ENCODE results near the gene ASAP2.

The ASAP2 gene

DNA sequence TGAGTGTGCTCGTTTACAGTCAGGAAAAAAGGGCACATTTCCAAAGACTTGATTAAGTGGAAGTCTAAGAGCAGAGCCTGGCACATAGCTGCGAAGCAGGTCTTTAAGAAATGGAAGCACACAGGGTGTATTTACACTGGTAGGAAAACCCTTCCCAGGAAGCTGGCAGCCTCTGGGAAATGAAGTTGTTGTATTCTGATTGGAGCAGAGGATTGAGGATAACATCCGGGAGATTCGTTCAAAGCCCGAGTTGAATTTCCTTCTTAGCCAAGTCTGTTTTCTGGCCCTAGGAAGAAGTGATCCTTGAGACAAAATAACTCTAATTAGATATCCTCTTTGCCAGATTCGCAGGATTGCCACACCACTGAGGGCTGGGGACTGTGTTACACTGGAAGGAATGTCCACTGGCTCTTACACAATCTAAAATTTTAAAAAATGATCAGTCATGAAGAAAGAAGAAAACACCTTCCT, 140.8 kb downstream of the ASAP2 start:
- DNase-seq (ENCODE audit: low spot score): no peak

DNA sequence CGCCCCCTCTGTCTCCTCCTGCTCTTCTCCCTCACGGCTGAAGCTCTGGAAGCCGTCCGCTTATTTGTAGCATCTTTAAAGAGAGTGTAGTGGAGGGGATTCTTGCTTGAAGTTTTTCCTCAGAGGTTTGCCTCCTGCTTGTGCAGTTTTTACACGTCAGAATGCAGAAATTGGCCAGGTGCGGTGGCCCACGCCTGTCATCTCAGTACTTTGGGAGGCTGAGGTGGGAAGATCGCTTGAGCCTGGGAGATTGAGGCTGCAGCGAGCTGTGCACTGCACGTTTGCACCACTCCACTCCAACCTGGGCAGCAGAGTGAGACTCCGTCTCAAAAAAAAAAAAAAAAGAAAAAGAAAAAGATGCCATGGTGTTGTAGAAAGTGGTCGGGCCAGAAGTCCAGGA, 147.7 kb downstream of the ASAP2 start:
- no peak for DNase-seq (ENCODE audit: low spot score)

DNA sequence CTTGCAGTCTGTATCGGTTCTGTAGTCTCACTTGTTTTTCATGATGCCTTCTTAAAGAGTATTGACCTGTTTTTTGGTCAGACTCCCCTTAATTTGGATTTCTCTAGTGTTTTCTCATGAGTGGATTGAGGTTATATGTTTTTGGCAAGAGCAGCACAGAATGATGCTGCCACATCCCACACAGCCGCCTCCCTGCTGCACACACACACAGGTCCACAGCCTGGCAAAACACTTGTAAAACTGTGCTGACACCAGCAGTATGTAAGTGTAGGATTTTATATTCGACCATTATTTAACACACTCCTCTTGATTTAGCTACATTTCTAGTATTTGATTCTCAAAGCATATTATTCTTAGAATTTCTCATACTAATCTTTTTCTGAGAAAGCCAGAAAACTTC, 148.7 kb downstream of the ASAP2 start:
- DNase-seq (ENCODE audit: low spot score): no peak

DNA sequence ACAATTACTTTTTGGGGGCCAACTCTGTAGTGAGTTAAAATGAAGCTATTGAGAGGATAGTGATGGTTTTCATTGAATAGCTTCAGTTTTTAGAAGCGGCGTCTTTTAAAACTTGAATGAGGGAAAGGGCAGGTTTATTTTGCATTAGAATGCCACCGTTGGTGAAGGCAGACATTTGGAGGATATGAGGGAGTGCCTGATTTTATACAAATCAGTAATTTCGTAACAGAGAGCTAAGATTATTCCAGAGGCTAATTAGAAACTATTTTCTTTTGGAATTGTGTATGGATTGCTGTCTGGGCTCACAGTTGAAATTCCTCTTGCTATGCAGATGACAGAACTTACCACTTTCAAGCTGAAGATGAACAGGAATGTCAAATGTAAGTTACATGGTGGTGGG, 149.1 kb downstream of the ASAP2 start:
- DNase-seq (ENCODE audit: low spot score): no peak

DNA sequence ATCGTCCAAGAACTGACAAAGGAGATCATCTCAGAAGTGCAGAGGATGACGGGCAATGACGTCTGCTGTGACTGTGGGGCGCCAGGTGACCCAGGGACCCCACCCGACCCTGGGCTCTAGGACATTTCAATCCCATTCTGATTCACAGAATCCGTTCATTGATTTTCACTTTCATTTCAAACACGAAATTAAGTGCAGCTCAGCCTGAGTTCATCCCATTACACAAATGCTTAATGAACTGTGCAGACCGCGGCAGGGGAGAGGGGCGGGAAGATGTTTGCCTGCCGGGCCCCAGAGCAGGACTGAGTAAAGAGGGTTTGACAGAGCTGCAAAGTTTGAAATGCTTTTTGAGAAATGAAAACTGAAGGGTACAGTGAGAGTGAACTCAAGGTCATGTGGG, 149.6 kb downstream of the ASAP2 start:
- no peak for DNase-seq (ENCODE audit: low spot score)

DNA sequence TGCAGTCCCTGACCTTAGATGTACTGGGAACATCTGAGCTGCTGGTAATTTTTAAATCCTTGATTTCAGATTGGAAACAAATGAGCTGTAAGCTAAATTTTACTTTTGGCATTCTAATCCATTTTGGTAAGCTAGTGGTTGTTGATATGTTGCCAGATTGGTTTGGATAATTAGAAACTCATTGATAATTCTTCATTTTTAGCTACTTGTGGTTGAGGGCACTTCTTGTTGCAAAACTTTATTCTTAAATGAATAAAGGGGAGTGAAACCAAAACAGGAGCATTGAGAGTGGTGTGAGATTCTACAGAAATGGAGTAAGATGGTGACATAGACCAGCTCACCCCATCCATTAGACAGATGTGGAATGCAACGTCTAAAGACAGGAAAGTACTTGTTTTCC, 152.2 kb downstream of the ASAP2 start:
- no peak for DNase-seq (ENCODE audit: low spot score)

DNA sequence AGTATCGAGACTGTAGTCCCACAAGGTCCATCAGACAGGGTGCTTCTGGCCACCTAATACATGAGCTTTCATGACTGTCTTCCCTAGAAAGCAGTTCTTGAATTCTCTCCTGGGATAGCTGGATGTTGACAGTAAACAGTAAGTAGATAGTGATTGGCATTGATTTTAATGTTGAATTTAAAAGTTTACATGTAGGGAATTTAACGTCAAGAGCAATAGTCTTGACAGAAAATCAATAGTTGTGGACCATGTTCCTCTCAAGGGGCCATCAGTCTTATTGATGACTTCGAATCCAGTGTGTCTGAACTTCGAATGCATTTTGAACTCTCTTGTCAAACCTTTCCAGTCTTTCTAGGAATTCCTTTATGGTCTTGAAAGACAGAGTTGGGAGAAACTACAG, 152.9 kb downstream of the ASAP2 start:
- no peak for DNase-seq (ENCODE audit: low spot score)

DNA sequence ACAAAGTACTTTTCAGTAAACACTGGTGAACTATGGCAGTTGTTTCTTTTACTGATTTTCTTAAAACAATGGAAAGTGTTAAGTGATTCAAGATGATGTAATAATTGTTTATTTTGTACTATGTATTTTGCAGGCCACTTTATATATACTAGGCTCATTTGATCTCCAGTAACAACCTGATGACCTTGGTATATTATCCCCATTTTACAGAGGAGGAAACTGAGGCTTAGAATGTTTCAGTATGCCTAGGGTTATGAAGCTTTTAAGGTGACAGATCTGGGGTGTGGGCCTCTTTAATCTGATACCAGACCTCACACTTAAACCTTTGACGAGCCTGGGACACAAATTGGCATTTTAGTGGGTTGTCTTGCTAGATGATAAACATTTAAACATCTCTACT, 153.5 kb downstream of the ASAP2 start:
- DNase-seq (ENCODE audit: low spot score): no peak

DNA sequence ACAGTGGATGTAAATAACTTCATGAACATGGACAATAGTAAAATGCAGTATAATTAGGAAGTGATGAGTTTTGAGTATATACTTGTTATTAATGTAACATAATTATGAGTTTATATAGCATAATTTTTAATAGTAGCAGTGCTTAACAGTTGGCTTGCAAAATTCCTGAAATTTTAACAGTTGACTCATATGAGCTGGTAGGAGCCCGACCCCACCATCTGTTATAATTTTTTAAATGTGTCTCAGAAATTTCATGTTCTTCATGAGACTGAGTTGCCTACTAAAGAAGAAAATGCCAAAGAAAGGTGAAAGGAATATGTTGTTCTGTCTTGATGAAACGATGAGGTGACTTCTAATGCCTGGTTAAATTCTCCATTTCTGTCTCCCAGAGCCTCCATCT, 154.1 kb downstream of the ASAP2 start:
- DNase-seq (ENCODE audit: low spot score): no peak

DNA sequence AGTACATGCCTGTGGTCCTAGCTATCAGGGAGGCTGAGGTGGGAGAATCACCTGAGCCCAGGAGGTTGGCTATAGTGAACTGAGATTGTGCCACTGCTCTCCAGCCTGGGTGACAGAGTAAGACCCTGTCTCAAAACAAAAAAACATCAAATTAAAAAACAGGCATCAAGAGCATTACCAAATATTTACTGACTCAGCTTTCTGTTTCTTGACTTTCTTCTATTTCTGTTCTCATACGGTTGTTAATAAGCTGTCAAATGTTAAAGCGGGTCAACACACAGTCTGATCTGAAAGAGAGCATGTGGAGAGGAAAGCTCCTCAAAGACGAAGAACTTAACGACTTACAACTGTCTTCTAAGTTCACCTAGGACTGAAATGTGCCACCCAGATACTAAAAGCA, 157.8 kb downstream of the ASAP2 start:
- no peak for DNase-seq (ENCODE audit: low spot score)

DNA sequence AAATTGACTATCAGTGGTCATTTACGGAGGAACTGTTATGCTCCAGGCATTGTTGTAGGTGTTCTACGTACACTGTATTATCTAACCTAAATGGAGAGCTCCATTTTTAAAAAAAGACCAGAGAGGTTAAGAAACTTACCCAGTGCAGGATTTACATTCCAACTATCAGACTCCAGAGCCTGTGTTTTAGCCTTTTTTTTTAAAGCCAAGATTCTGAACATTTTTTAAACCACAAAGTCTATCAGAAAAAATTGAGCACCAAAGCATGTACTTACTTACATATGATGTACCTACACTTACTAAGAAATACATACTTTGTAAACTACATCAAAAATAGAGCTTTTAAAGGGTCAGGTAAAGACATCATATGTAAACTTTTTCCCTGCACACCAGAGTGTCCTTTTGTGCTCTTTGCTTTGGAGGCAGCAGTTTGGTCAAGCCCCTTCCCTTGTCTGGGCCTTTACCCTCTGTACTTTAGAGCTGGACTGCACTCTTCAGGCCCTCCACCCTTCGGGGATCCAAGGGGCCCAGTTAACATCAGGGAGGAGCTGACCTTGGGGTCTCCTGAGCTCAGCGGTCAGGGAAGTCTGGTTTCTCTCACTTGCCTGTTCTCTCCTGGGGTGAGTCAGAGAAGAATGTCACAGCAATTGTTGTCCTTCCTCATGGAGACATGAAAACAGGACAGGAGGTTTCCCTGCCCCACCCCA, 158.3 kb downstream of the ASAP2 start:
- no peak for DNase-seq (ENCODE audit: low spot score)

DNA sequence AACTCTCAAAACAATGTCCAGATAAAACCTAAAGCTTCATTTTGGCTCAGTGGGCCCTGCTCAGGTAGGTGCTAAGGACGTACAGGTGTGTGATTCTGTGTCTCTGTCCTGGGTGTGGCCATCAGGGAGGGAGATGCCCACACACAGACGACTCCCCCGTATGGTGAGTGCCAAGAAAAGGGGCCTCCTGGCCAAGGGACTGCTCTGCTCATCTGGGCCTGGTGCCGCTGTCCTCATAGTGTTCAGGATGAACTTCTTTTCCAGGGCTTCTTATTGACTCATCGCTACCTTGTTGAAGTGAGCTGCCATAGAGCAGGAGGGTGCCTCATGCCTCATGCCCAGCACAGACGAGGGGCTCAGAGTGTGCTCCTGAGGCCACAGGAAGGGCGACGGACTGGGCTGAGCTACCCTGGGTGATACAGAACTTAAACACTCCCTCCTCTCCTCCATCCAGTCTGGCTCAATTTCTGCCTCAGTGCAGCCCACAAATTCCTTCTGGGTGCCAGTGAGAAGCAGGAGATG, 158.9 kb downstream of the ASAP2 start:
- no peak for DNase-seq (ENCODE audit: low spot score)

DNA sequence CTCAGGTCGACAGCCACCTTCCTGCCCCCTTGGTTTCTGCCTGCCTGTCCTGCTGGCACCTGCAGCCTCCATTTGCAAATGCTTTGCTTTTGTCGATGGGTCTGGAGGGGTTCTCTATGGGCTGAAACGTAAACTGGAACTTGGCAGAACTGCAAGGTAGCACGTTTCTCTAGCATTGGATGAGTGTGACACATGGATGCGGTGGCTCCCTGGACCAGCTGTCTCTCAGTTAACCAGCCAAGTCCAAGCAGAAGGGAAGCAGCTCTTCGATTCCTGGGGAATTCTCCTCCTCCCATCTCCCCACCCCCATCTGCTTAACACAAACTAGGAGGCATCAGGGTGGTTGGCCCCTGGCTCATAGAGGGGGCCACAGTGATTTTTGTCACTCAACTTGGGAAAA, 159.4 kb downstream of the ASAP2 start:
- no peak for DNase-seq (ENCODE audit: low spot score)

DNA sequence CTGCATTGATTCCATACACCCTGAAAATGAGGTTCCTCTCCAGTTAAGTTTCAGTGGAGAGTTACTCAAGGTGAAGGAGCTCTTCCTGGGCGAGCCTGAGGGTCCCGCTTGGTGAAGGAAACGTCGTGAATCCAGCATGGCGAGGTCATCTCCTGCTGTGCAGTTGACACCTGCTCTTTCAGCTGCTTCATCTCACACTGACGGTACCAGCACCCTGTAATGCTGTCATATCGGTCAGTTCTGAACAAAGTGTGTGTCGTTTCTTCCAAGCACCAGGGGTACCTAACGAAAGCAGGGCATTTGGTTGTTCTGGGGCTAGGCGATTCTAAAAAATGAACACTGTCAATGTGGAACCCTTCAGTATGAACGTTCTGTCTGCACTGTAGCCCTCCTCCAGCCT, 164.1 kb downstream of the ASAP2 start:
- DNase-seq (ENCODE audit: low spot score): no peak

DNA sequence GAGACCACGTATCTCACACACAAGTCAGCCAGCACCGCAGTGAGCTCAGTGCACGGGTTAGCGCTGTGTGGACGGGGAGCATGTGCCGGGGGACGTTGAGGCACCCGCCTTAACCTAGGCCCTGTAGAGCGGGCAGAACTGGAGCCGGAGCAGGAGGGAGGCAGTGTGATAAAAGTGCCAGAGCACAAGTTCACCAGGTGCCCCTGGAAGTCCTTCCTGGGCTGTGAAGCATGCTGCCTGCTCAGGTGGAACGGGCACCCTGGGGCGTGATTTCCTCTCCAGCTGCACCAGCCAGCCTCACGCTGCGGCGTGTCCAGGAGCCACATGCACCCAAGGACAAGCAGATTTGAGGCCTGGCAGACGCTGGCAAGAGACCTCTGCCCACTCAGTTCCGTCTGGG, 166.4 kb downstream of the ASAP2 start:
- no peak for DNase-seq (ENCODE audit: low spot score)

DNA sequence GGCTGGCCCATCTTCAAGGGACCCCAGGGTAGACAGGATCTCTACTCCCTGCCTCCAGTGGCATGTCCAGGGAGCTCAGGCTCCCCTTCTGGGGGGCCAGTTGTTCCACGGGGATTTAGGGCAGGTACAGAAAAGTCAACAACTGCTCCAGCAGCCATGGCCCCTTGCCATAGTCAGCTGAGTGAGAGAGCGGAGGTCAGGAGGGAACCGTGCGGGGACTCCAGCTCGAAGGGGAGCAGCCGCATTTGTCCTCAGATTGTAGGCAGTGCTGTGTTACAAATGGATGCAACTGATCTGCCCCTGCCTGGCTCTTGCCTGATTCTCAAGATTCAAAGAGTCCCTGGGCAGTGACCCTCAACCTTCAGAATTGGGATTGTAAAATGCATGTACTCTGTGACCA, 166.9 kb downstream of the ASAP2 start:
- DNase-seq (ENCODE audit: low spot score): no peak

DNA sequence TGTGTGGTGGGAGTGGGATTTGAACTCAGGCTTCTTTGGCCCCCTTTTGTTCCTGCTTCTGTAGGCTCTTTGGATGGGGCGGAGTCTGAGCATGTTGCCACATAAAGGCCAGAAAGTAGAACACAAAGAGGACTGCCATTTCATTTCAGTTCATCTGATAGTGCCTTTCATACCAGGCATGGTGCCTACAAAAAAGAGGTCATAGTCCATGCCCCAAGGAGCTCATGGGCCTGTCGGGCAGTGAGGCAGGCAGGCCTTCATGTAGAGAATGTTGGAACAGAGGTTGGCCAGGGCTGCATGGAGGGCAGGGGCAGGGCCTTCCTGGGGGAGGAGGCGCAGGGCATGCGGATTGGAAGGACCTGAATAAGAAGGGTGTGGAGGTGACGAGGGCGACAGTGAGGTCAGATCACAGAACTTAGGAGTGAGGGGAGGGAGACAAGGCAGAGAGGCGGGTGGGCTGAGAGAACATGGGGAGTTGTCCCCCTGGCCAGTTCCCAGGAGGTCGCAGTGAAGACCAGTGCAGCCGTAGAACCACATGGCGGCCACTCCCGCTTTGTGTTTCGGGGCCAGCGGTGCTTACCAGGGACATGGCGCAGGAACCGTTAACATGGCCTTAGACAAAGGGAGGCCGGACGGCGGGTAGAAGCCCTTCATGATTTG, 167.6 kb downstream of the ASAP2 start:
- DNase-seq (ENCODE audit: low spot score): no peak

DNA sequence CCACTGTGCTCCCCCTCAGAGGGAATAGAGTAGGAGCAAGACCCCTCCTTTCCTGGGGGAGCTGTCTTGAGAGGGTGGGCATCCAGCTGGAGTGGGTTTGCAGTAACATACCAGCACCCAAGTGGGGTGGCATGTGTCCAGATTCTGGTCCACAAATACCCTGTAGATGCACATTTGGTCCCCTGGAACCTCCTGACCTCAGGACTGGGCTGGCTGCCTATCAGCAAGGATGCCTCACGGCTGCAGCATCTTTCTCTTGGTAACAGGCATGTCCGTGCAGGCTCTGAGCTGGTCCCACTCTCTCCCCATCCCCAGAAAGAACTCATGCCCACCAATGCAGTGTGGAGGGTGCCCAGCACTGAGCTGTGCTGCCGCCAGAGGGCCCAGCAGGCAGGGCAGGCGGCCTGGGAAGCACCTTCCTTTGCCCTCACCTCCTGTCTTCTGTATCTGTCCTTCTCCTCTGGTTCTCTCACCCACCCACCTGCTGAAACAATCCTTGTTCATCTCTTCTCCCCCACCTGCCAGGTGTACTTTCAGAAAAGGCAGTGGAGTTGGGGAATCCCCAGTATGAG, 169.3 kb downstream of the ASAP2 start:
- no peak for DNase-seq (ENCODE audit: low spot score)

DNA sequence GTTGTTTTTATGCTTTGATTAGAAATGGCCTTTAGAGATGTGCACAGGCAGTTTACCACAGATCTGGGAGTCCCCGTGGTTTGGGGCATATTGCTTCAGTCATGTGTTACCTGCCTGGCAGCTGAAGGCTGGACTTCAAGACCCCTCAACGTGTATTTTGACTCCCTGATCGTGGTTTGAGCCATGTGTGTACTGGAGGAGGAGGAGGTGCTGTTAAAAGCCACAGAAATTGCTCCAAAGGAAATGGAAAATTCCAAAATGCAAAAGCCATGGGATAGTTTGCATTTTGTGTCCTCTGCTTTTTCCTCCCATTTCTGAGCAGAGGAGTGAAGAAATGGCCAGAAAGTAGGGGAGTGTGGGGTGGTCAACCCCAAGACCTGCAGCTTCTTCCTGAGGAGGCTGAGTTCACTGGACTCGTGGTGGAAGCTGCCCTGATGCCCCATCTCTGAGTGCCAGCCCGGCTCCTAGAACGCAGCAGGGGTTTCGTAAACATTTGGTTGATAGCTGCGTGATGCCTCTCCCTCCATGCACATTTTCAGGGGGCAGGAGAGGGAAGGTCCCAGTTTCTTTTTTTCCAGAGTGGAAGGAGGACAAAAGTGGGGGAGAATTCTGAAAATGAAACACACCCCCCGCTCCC, 171.0 kb downstream of the ASAP2 start:
- DNase-seq (ENCODE audit: low spot score): no peak

DNA sequence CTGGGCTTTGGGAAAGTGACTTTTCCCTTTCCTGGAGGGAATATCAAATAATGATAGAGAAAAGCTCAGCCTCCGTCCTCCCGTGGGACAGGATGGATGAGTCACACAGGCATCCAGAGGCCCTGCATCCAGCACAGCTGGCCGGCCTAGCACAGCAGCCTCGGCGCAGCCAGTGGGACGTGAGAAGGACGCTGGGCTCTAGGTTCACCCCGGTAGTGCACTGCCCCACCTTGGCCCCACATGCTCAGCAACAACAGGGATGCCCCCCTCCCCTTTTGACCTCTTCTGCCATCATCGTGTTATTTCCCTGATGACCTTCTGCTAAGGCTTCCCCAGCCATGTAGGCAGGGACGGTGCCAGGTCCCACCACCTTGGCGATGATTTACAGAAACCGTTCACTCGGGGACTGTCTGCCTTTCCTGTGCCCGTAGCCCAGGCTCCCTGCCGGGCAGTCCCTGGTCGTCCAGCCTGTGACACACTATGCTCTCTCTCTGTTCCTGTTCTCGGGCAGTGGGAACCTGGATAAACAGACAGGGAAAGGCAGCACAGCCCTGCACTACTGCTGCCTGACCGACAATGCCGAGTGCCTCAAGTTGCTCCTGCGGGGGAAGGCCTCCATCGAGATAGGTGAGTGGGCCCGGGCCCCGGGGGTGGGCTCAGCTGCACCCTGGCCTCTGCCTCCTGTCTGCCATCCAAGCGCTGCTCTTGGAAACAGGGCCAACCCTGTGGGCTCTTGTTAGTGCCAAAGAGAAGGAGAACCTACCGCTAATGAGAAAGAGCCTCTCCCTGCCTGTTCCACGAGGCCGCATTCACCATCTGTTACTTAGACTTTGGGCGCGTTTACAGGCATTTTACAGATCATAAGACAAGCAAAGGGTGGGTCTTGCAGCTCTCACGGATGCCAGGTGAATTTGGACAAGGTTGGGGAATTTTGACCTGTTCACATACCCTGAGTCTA, 172.1 kb downstream of the ASAP2 start:
- no peak for DNase-seq (ENCODE audit: low spot score)

DNA sequence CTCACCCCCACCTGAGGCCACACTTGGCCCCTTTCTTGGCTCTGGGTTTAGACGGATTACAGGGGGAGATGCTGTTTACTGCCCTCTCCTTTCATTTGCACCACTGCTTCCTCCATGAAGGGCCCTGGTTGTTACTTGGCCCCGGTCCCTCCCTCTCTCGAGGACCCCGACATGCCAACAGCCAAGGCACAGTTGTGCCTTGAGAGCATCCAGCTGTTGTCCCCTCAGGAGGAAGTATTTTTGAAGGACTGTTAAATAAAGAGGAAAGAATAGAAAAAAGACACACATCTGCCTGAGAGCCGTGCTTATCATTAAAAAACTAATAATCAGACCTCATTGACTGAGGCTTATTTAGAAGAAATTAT, 172.8 kb downstream of the ASAP2 start:
- DNase-seq (ENCODE audit: low spot score): no peak
